GM19043 (cell line): ENCODE results near the gene AOX1.
"Not testable (repeated sequence)": the region's sequence is repeated elsewhere in the genome, so short reads cannot be mapped to it uniquely, and the experiment has no call there.

Experiments used
- ATAC-seq: cut with Tn5 transposase; IDR thresholded peaks from one replicate; pipeline ENCODE4 v1.9.1; 2021; ENCODE audit warnings: low read depth; ENCODE audit not compliant: unreplicated experiment

AOX1 gene

DNA sequence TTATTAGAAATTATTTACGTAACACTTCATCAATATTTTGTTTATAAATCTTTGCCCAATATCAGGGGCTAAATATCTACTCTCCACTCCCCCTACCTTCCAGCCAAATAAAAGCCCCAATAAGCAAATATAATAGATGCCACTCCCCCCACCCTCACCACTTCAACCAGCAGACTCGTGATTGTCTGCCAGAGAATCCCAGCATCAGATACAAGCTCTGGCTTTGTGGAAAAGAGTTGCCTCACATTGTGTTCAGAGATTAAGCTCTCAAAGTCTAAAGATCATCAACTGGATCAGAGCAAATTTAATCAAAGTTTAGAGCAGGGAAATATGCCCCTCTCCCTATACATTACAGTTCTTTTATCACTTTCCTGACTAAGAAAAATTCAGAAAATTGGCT, 39.5 kb downstream of the AOX1 start:
- no peak for ATAC-seq

DNA sequence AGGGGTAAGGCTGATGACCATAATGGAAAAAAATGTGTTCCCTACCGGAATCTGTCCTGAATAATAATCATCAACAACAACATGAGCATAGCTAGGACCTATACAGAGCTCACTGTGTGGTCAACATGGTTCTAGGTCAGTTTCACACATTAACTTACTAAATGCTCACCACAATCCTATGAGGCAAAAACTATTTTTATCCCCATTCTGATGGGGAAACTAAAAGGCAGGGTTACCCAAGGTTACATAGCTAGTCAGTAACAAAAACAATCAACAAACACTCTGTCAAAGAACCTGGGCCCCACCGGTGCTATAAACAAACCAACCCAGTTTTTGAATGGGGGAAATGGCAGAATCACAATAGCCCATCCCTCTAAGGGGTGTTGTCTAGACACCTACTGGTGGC, 40.1 kb downstream of the AOX1 start:
- ATAC-seq, result no peak

- no peak for ATAC-seq
These were observed 41.4 kb downstream of the AOX1 start for GRCh38 chr2:200627110-200627770.

- ATAC-seq, result not testable (repeated sequence)
These were observed 42.6 kb downstream of the AOX1 start for GRCh38 chr2:200628461-200628860.

- ATAC-seq, result no peak
These were observed 45.5 kb downstream of the AOX1 start for GRCh38 chr2:200631287-200631686.

GRCh38 chr2:200634231-200634964, 48.6 kb downstream of the AOX1 start:
- ATAC-seq, result no peak

DNA sequence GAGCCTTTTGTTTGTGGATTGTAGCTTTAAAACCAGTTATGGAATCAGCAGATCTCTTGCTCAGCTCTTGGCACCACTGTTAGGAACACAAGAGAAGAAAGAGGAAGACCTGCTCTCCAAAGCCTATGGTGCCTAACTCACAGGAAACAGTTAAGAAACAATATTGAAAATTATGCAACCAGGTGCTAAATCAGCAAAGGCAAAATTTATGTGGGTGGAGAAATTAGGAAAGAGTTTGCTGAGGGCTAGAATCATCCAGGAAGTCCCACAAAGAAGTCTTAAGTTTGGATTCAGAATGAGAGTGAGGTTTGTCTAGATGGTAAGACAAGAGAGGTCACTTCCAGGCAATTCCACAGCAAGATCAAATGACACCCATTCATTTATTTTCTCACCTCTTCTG, 49.4 kb downstream of the AOX1 start:
- ATAC-seq, result no peak

- no peak for ATAC-seq
These were observed 52.1 kb downstream of the AOX1 start for GRCh38 chr2:200637901-200638300.

GRCh38 chr2:200640176-200640575, 54.4 kb downstream of the AOX1 start:
- ATAC-seq, result no peak

GRCh38 chr2:200640901-200641300, 55.1 kb downstream of the AOX1 start:
- ATAC-seq, result no peak

GRCh38 chr2:200648518-200649281, 62.9 kb downstream of the AOX1 start:
- not testable (repeated sequence) for ATAC-seq

GRCh38 chr2:200649724-200650123, 63.9 kb downstream of the AOX1 start:
- ATAC-seq, result no peak

- ATAC-seq, result no peak
These were observed 64.4 kb downstream of the AOX1 start for GRCh38 chr2:200650195-200650594.

DNA sequence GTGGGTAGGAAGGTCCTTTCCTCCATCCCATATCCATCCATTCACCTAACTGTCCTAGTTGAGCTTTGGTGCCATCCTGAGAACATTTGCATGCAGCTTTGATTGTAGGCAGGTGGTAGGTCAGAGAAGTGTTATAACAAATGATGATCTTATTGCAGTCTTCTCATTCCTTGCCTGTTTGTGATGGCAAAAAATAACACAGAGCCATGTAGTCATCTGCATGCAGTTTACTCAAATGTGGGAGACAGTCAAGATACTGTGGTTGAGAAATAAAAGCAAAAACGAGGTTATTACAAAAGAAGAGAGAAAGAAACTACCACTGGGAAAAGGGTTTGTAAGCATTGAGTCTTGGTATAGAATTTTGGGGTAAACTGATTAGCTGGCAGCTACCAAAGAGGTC, 66.3 kb downstream of the AOX1 start:
- ATAC-seq, result no peak

- no peak for ATAC-seq
These were observed 67.2 kb downstream of the AOX1 start for GRCh38 chr2:200653021-200653420.

DNA sequence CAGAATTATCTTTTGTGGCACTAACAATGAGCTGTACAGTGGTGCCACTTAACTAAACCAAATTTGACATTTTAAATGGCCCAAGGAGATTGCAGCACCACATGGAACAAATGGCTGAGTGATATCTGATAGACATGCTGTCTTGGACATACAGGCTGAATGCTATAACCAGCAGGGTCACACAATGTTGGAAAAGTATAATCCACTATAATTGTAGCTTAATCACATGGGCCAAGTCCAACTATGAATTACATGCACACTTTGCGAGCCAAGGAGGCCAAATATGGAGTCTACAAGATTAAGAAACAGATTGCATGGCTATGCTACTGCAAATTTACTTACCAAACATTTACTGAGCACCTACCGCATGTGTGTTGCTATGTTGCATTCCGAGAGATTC, 69.0 kb downstream of the AOX1 start:
- ATAC-seq, result no peak

DNA sequence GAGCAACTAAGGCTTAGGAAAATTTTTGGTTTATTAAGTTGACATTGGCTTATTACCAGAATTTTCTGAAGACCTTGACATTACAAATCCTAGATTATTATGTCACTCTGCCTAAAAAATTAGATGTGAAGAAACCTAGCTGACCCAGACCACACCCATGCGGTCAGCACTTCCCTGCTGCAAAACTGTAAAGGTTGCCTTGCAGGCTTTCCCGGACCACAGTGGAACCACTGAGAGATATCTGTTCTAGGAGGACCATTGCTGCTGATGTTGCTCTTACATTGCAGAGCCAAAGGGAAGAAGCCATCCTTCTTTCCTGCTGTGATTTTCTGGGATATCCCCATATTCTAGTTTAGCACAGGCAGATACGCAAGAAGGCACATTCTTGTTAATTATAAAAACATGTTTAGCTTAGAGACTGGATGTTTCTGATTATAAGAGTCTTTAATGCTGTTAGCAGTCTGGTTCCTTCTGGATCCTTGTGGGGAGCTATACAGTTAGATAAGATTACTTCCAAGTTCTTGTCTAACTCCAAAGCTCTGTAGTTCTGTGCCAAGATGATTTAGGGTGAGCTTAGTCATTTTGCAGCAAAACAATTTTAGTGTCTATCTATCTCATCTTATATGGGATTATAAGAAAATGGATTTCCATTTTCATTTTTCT, 70.2 kb downstream of the AOX1 start:
- ATAC-seq, result no peak

DNA sequence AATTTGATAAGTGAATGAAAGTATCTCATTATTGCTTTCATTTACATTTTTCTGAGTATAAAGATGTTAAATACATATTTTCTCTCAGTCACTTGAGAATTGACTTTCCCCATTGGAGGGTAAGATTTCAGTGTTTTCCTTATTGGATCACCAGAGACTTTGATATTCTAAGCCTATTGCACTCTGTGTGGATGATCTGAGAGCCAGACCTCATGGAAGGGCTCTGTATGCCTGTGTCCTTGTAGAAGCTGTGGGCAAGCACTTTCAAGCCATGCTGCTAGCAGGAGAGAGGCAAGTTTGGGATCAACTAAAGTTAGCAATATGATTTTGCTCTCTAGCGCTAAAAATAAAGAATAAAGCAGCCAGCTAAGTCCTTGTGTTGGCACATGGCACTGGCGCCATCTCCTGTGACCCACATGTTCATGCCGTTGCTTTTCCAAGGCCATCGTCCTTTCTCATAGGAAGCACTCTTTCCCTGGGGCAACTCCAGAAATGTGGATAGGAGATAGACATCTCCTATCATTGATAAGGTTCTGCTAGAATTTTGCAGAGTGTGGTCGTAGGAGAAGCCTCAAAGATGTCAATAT, 72.6 kb downstream of the AOX1 start:
- ATAC-seq, result no peak

DNA sequence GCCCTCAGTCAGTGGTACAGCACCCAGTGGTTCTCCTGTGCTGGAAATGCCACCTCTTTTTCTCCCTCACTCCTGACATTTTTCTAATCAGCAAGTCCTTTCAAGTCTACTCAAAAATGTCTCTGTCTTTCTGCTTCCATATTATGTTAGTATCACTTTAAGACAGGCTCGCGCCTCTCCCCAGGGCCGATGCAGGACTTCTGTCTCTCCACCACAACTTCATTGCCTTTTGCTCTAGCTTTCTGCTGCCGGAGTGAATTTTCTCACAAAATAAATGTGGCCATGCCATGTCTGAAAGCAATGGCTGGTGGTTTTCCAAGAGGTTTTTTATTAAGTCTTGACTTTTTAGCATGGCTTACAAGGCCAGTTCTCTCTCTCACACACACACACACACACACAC, 73.6 kb downstream of the AOX1 start:
- ATAC-seq, result no peak

- no peak for ATAC-seq
These were observed 75.7 kb downstream of the AOX1 start for GRCh38 chr2:200661477-200661876.

DNA sequence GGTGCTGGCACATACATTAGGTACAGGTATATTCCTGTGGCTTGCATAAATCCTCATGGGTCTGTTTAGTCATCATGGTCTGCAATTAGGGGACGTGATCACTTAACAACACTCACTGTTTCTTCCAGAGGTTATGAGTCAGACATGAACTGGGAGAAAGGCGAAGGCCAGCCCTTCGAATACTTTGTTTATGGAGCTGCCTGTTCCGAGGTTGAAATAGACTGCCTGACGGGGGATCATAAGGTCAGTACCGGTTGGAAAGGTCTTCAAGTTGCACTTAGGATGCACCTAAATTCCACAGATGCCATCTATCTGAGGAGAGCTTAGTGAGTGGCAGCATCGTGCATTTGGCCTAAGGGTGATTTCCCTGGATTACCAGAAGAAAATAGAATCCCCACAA, 76.9 kb downstream of the AOX1 start:
- no peak for ATAC-seq
